HEK293 (cell line): ENCODE measurements around the gene NEK6.

Experiments
- KLF9 ChIP-seq: fragments of 450-650 bp; formaldehyde crosslinking; IDR thresholded peaks from 2 replicates; pipeline ENCODE4 v1.5.1; 2016; ENCODE audit warnings: missing biosample characterization, missing genetic modification characterization, low read depth
- ZNF274 ChIP-seq, 2 experiments: fragments of 200-500 bp in 1 of 2; fragments of 450-650 bp in 1 of 2; sonication (Bioruptor generic) in 1 of 2; formaldehyde crosslinking in 1 of 2; IDR thresholded peaks; 2 replicates each; pipeline versions ENCODE4 v1.5.1 to v1.6.1; 2014 to 2016; ENCODE audit warnings: borderline replicate concordance in 1 of 2, inconsistent platforms in 1 of 2, low read length in 1 of 2, missing biosample characterization in 1 of 2, missing genetic modification characterization in 1 of 2
- ZNF404 ChIP-seq: fragments of 450-650 bp; formaldehyde crosslinking; IDR thresholded peaks from 2 replicates; pipeline ENCODE4 v1.5.1; 2017; ENCODE audit warnings: missing biosample characterization, missing genetic modification characterization

DNA sequence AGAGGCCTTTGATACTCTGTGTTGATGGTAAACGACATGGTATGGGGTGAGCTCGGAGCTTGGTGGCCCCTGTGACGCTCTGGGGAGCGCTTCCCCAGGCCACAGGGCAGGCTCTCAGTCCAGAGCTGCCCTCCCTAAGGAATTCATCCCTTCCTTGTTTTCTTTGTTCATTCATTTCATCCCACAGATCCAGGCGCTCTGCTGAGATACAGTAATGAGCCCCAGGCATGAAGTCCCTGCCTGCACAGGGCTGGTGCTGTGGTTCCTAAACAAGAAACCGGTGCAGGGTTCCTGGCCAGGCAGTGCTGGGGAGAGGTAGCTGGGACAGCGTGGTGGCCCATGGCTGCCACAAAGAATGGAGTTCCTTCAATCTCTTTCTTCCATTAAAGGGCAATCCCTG, 14.4 kb downstream of the NEK6 start:
- TF ChIP-seq ZNF274 (IDR thresholded peaks at IDR 0.05; ENCODE audit: low read length) (no peak), ZNF274 (tag by site-specific recombination; IDR thresholded peaks at IDR 0.05; ENCODE audit: borderline replicate concordance) (no peak), KLF9 (tag by site-specific recombination) (no peak), ZNF404 (no peak)
